A549 (cell line): ENCODE measurements around the gene NAV3. TPM values are rescaled to one million over a fixed set of nuclear protein-coding genes. Genes with fewer than 3 reads are reported as not detected.

Experiments
- ATAC-seq, 2 experiments: fragments of 200-7000 bp in 1 of 2; fragments of >200 bp in 1 of 2; cut with Nextera tagmentation in 1 of 2; cut with Tn5 transposase in 1 of 2; 3 replicates each; pipeline versions ENCODE4 v1.8.0 to v1.9.1; 2018 to 2020; ENCODE audit warnings: mild to moderate bottlenecking in 1 of 2, moderate library complexity in 1 of 2
- CTCF ChIA-PET: fragments of 300-600 bp; sonication (Branson Sonifier 250); formaldehyde crosslinking; extraction: SDS; loops from one replicate; lab custom pipeline; 2021; ENCODE audit warnings: antibody characterized with exemption, inconsistent platforms; lab: Yijun Ruan, JAX
- POLR2A ChIA-PET: fragments of 350-600 bp; formaldehyde crosslinking; extraction: SDS; loops from one replicate; lab custom pipeline; 2021; ENCODE audit warnings: antibody characterized with exemption, inconsistent platforms; lab: Yijun Ruan, JAX
- DNase-seq, 2 experiments: peaks; one replicate each; pipeline versions ENCODE4 v3.0.0 to v3.0.0-alpha.2; 2011 to 2016; ENCODE audit warnings: low read depth in 1 of 2, low spot score in 1 of 2
- FAIRE-seq: peaks from 2 replicates; lab custom pipeline; 2011; peaks lifted over from hg19 to GRCh38; lab: Jason Lieb, UNC
- H3K27ac ChIP-seq, 2 experiments: fragments of >200 bp; sonication (Bioruptor Twin); formaldehyde crosslinking; 3 replicates each; pipeline ENCODE4 v1.5.1; 2016 to 2017
- H3K4me1 ChIP-seq: fragments of >200 bp; sonication (Bioruptor Twin); formaldehyde crosslinking; 3 replicates; pipeline ENCODE4 v1.6.1; 2016
- H3K4me2 ChIP-seq: fragments of >200 bp; sonication (Bioruptor Twin); formaldehyde crosslinking; 3 replicates; pipeline ENCODE4 v1.6.1; 2016
- H3K4me3 ChIP-seq: fragments of >200 bp; sonication (Bioruptor Twin); formaldehyde crosslinking; 3 replicates; pipeline ENCODE4 v1.5.1; 2016
- H3K9me3 ChIP-seq: fragments of >200 bp; sonication (Bioruptor Twin); formaldehyde crosslinking; 3 replicates; pipeline ENCODE4 v1.6.1; 2016
- BHLHE40 ChIP-seq: IDR thresholded peaks from 2 replicates; pipeline ENCODE4 v1.6.1; 2012; ENCODE audit warnings: low read depth, low read length, inconsistent platforms
- CBX2 ChIP-seq: fragments of 200-600 bp; sonication (generic); IDR thresholded peaks from 2 replicates; pipeline ENCODE4 v1.6.1; 2016; ENCODE audit warnings: low read depth, mild to moderate bottlenecking, borderline replicate concordance
- CHD4 ChIP-seq: fragments of 200-600 bp; sonication (generic); IDR thresholded peaks from 2 replicates; pipeline ENCODE4 v1.6.1; 2016; ENCODE audit warnings: antibody characterized with exemption, mild to moderate bottlenecking, borderline replicate concordance
- EHMT2 ChIP-seq: fragments of 200-600 bp; sonication (generic); IDR thresholded peaks from 2 replicates; pipeline ENCODE4 v1.6.1; 2016; ENCODE audit warnings: antibody characterized with exemption, low read depth, mild to moderate bottlenecking, moderate library complexity
- FOSL2 ChIP-seq, 2 experiments: fragments of 450-650 bp in 1 of 2; fragments of >200 bp in 1 of 2; sonication (Bioruptor Twin) in 1 of 2; formaldehyde crosslinking; IDR thresholded peaks; 2 replicates each; pipeline versions ENCODE4 v1.5.0 to v1.6.1; 2016 to 2020; ENCODE audit warnings: mild to moderate bottlenecking in 1 of 2, moderate library complexity in 1 of 2
- FOXS1 ChIP-seq: fragments of 250-450 bp; sonication (Bioruptor Pico); IDR thresholded peaks from 2 replicates; pipeline ENCODE4 v1.5.0; 2020; ENCODE audit warnings: mild to moderate bottlenecking, moderate library complexity
- GATA3 ChIP-seq: IDR thresholded peaks from 2 replicates; pipeline ENCODE4 v1.6.1; 2012; ENCODE audit warnings: borderline replicate concordance
- HOXB5 ChIP-seq: fragments of 250-450 bp; sonication (Bioruptor Pico); IDR thresholded peaks from 2 replicates; pipeline ENCODE4 v1.5.0; 2020; ENCODE audit warnings: mild to moderate bottlenecking, moderate library complexity
- JUNB ChIP-seq: fragments of >200 bp; sonication (Bioruptor Twin); formaldehyde crosslinking; IDR thresholded peaks from 2 replicates; pipeline ENCODE4 v1.6.1; 2016
- MAFK ChIP-seq: fragments of 450-650 bp; IDR thresholded peaks from 2 replicates; pipeline ENCODE4 v1.6.1; 2014; ENCODE audit not compliant: partially characterized antibody
- MAZ ChIP-seq: fragments of 150-350 bp; IDR thresholded peaks from 2 replicates; pipeline ENCODE4 v1.6.1; 2014; ENCODE audit warnings: antibody characterized with exemption, low read depth, low read length, borderline replicate concordance
- POLR2AphosphoS2 ChIP-seq: conservative IDR thresholded peaks from 2 replicates; pipeline ENCODE4 v1.6.1; 2012; ENCODE audit warnings: low read length, improper control_type of control experiment, inconsistent platforms
- RAD21 ChIP-seq, 2 experiments: fragments of >200 bp in 1 of 2; sonication (Bioruptor Twin) in 1 of 2; formaldehyde crosslinking in 1 of 2; IDR thresholded peaks in 1 of 2; conservative IDR thresholded peaks in 1 of 2; 2 replicates in 1 of 2; 3 replicates in 1 of 2; pipeline ENCODE4 v1.6.1; 2012 to 2018; ENCODE audit warnings: inconsistent platforms in 1 of 2
- SMC3 ChIP-seq: fragments of >200 bp; sonication (Bioruptor Twin); formaldehyde crosslinking; IDR thresholded peaks from 3 replicates; pipeline ENCODE4 v1.6.1; 2018; ENCODE audit warnings: inconsistent platforms
- TFCP2L1 ChIP-seq: fragments of 250-450 bp; sonication (Bioruptor Pico); IDR thresholded peaks from 2 replicates; pipeline ENCODE4 v1.5.0; 2021; ENCODE audit warnings: mild to moderate bottlenecking
- ZNF302 ChIP-seq: fragments of 250-450 bp; sonication (Bioruptor Pico); IDR thresholded peaks from 2 replicates; pipeline ENCODE4 v1.9.0; 2021; ENCODE audit warnings: inconsistent platforms, mild to moderate bottlenecking, moderate library complexity
- ZSCAN20 ChIP-seq: fragments of 250-450 bp; sonication (Bioruptor Pico); IDR thresholded peaks from 2 replicates; pipeline ENCODE4 v1.8.0; 2022; ENCODE audit warnings: mild to moderate bottlenecking, moderate library complexity
- WGBS: methylation state at CpG from one replicate; pipeline ENCODE4 v1.1.6; 2017; ENCODE audit errors: missing lambda C conversion rate; 5-methylcytosine and 5-hydroxymethylcytosine counted together
- polyA plus RNA-seq, 4 experiments: library from polyadenylated mRNA; depleted of rRNA in 3 of 4; stranded (reverse); fragments of >200 nt; fragmentation: RNase III in 1 of 4; extraction: RNeasy Plus Mini Kit Qiagen cat#74134 plus additional on column Dnase treatment in 1 of 4; gene quantifications; 2 replicates in 3 of 4; 3 replicates in 1 of 4; pipeline ENCODE4 v1.2.3, GENCODE V29; 2011 to 2017
- TF ChIP-seq, protein P1 (sequence below): fragments of >200 bp; sonication (Bioruptor Twin); formaldehyde crosslinking; IDR thresholded peaks from 3 replicates; pipeline ENCODE4 v1.5.1; 2016
- TF ChIP-seq, protein P2 (sequence below): fragments of 250-450 bp; sonication (Bioruptor Pico); IDR thresholded peaks from 2 replicates; pipeline ENCODE4 v1.5.0; 2020; ENCODE audit warnings: low read depth, mild to moderate bottlenecking, moderate library complexity
- TF ChIP-seq, protein P3 (sequence below): fragments of 200-600 bp; sonication (generic); IDR thresholded peaks from 2 replicates; pipeline ENCODE4 v1.6.1; 2016; ENCODE audit warnings: antibody characterized with exemption, mild to moderate bottlenecking, moderate library complexity
- TF ChIP-seq, protein P4 (sequence below): IDR thresholded peaks from 2 replicates; pipeline ENCODE4 v1.6.1; 2012; ENCODE audit warnings: low read depth, borderline replicate concordance
- TF ChIP-seq, protein P5 (sequence below): IDR thresholded peaks from 2 replicates; pipeline ENCODE4 v1.6.1; 2012

The NAV3 gene
- polyA plus RNA-seq, 2 of the 4 experiments (the other 2 are of a cell fraction): 8.6 to 9.7 TPM

DNA sequence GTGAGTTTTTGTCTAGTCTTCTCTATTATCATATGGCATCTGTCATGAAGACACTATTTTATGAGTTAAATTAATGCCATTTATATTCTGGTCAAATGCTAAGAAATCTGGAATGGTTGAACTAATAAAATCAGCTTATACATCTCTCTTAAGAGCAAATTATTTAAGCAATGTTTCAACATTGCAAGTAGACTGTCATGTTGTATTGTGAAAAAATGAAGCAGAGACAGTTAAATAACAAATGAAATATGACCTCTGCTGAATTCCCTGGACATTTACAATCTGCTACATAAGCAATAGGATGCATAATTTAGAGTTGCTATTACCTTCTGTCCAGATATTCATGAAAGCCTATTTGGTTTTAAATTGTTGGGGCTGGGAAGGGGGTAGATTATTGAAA is 30.6 kb downstream of the NAV3 start:
- CTCF ChIA-PET: interaction anchor here (1.2 kb wide), 1 partner anchor 64 kb away, joined by 4 read pairs; no protein-coding TSS in a partner anchor
- POLR2A ChIA-PET: no interaction called here
- H3K4me2 ChIP-seq: no peak overlapping the region
- H3K27ac ChIP-seq: no peak overlapping the region
- DNase-seq (no peak), FAIRE-seq (no peak), ATAC-seq (no peak)
- no peaks in the 10 kb centered on the region for H3K9me3 ChIP-seq
- no peak overlapping the region for H3K4me3 ChIP-seq
- peaks cover 9% of the 10 kb centered on the region; the same call in 2 of the 3 replicates for H3K4me1 ChIP-seq
- TF ChIP-seq HOXB5 (CRISPR knock-in tag) (no peak), RAD21 (conservative IDR thresholded peaks at IDR 0.05 in 1 of 2, IDR thresholded peaks at IDR 0.05 in 1 of 2) (no peak)
- TF ChIP-seq, protein P1, sequence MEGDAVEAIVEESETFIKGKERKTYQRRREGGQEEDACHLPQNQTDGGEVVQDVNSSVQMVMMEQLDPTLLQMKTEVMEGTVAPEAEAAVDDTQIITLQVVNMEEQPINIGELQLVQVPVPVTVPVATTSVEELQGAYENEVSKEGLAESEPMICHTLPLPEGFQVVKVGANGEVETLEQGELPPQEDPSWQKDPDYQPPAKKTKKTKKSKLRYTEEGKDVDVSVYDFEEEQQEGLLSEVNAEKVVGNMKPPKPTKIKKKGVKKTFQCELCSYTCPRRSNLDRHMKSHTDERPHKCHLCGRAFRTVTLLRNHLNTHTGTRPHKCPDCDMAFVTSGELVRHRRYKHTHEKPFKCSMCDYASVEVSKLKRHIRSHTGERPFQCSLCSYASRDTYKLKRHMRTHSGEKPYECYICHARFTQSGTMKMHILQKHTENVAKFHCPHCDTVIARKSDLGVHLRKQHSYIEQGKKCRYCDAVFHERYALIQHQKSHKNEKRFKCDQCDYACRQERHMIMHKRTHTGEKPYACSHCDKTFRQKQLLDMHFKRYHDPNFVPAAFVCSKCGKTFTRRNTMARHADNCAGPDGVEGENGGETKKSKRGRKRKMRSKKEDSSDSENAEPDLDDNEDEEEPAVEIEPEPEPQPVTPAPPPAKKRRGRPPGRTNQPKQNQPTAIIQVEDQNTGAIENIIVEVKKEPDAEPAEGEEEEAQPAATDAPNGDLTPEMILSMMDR: no peak

DNA sequence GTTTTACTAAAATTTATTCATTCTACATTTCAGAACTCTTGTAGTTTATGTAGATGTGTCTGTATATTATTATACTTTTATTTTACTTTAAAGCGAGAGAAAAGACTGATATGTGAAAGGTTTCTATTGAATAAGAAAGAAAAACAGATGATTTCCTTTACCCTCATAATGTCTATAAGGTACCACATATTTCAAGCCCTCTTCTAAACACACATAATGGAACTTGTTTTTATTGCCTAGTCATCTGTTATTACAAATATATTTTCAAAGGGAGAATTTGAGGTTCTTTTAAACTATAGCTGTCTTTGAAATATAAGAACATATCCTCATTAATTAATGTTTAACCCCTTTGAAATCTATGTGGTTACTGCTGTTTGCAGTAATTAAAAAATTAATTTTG is 34.5 kb downstream of the NAV3 start:
- Histone ChIP-seq H3K27ac (no peak overlapping the region), H3K9me3 (no peaks in the 10 kb centered on the region), H3K4me2 (no peak overlapping the region), H3K4me3 (no peak overlapping the region), H3K4me1 (peaks cover 9% of the 10 kb centered on the region; the same call in 2 of the 3 replicates)
- CTCF ChIA-PET: no interaction called here
- FAIRE-seq: no peak
- no peak for ATAC-seq
- no peak for DNase-seq
- POLR2A ChIA-PET: no interaction called here
- TF ChIP-seq JUNB (no peak), BHLHE40 (no peak), FOSL2 (IDR thresholded peaks at IDR 0.05) (no peak), FOSL2 (CRISPR knock-in tag; IDR thresholded peaks at IDR 0.05) (no peak), MAFK (peak; percentile 57)
- TF ChIP-seq, protein P2, sequence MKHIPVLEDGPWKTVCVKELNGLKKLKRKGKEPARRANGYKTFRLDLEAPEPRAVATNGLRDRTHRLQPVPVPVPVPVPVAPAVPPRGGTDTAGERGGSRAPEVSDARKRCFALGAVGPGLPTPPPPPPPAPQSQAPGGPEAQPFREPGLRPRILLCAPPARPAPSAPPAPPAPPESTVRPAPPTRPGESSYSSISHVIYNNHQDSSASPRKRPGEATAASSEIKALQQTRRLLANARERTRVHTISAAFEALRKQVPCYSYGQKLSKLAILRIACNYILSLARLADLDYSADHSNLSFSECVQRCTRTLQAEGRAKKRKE: no peak
- WGBS: 95% methylated on average over 1 of the region's 1 CpG

DNA sequence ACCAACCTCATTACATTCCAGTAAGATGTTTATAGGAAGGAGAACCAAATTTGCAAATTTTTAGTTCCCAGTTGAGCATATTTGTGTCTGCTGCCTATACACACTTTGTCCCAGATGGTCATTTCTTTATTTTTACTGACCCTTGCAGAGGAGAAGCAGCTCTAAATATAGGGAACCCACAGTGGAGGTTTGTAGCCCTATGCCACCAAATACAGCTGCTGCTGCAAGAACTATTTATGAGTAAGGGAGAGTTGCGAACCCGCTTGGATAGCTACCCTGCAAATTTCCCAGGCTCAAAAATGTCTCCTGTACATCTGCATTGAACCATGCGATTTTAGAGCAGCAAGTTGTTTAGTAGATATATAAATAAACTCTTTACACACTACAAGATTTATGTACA is 48.2 kb downstream of the NAV3 start:
- Histone ChIP-seq H3K9me3 (no peaks in the 10 kb centered on the region), H3K27ac (no peak overlapping the region), H3K4me2 (no peak overlapping the region), H3K4me3 (no peak overlapping the region), H3K4me1 (no peaks in the 10 kb centered on the region)
- ChIA-PET POLR2A (no interaction called here), CTCF (interaction anchor here (0.6 to 0.8 kb wide), 2 partner anchors 46 to 78 kb away, joined by 3 read pairs; no protein-coding TSS in a partner anchor)
- no peak for DNase-seq
- no peak for ATAC-seq
- TF ChIP-seq BHLHE40 (no peak), FOXS1 (CRISPR knock-in tag) (no peak)
- no peak for FAIRE-seq
- 72% methylated on average over 3 of the region's 3 CpGs for WGBS

DNA sequence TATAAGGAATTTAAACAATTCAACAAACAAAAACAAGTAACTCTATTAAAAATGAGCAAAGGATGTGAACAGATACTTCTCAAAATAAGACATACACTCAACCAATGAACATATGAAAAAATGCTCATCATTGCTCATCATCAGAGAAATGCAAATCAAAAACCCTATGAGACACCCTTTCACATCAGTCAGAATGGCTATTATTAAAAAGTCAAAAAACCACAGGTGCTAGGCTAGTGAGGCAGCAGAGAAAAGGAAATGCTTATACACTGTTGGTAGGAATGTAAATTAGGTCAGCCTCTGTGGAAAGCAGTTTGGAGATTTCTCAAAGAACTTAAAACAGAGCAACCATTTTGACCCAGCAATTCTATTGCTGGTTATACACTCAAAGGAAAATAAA is 52.0 kb downstream of the NAV3 start:
- Histone ChIP-seq H3K4me3 (no peak overlapping the region), H3K9me3 (no peaks in the 10 kb centered on the region), H3K4me2 (no peak overlapping the region), H3K4me1 (no peaks in the 10 kb centered on the region), H3K27ac (no peak overlapping the region)
- ChIA-PET CTCF (no interaction called here), POLR2A (no interaction called here)
- FAIRE-seq (no peak), ATAC-seq (no peak), DNase-seq (no peak)
- TF ChIP-seq, protein P3, sequence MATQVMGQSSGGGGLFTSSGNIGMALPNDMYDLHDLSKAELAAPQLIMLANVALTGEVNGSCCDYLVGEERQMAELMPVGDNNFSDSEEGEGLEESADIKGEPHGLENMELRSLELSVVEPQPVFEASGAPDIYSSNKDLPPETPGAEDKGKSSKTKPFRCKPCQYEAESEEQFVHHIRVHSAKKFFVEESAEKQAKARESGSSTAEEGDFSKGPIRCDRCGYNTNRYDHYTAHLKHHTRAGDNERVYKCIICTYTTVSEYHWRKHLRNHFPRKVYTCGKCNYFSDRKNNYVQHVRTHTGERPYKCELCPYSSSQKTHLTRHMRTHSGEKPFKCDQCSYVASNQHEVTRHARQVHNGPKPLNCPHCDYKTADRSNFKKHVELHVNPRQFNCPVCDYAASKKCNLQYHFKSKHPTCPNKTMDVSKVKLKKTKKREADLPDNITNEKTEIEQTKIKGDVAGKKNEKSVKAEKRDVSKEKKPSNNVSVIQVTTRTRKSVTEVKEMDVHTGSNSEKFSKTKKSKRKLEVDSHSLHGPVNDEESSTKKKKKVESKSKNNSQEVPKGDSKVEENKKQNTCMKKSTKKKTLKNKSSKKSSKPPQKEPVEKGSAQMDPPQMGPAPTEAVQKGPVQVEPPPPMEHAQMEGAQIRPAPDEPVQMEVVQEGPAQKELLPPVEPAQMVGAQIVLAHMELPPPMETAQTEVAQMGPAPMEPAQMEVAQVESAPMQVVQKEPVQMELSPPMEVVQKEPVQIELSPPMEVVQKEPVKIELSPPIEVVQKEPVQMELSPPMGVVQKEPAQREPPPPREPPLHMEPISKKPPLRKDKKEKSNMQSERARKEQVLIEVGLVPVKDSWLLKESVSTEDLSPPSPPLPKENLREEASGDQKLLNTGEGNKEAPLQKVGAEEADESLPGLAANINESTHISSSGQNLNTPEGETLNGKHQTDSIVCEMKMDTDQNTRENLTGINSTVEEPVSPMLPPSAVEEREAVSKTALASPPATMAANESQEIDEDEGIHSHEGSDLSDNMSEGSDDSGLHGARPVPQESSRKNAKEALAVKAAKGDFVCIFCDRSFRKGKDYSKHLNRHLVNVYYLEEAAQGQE: no peak
- TF ChIP-seq TFCP2L1 (CRISPR knock-in tag) (no peak), GATA3 (no peak), FOSL2 (IDR thresholded peaks at IDR 0.05) (no peak), FOSL2 (CRISPR knock-in tag; IDR thresholded peaks at IDR 0.05) (no peak), ZNF302 (CRISPR knock-in tag) (no peak), RAD21 (conservative IDR thresholded peaks at IDR 0.05 in 1 of 2, IDR thresholded peaks at IDR 0.05 in 1 of 2) (no peak), CBX2 (no peak), SMC3 (no peak), POLR2AphosphoS2 (no peak), EHMT2 (no peak), MAZ (no peak), CHD4 (no peak), ZSCAN20 (CRISPR knock-in tag) (no peak)
- TF ChIP-seq, protein P4, sequence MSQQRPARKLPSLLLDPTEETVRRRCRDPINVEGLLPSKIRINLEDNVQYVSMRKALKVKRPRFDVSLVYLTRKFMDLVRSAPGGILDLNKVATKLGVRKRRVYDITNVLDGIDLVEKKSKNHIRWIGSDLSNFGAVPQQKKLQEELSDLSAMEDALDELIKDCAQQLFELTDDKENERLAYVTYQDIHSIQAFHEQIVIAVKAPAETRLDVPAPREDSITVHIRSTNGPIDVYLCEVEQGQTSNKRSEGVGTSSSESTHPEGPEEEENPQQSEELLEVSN: no peak
- TF ChIP-seq, protein P5, sequence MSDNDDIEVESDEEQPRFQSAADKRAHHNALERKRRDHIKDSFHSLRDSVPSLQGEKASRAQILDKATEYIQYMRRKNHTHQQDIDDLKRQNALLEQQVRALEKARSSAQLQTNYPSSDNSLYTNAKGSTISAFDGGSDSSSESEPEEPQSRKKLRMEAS: no peak
